GM21360 (cell line): ENCODE data around the gene HIC1.

Experiments used
- ATAC-seq: cut with Tn5 transposase; IDR thresholded peaks from one replicate; pipeline ENCODE4 v1.9.1; 2021; ENCODE audit warnings: mild to moderate bottlenecking, moderate library complexity; ENCODE audit not compliant: unreplicated experiment

HIC1 gene

GRCh38 chr17:2075336-2076086 lies 20.6 kb downstream of the HIC1 start:
- no peak for ATAC-seq

DNA sequence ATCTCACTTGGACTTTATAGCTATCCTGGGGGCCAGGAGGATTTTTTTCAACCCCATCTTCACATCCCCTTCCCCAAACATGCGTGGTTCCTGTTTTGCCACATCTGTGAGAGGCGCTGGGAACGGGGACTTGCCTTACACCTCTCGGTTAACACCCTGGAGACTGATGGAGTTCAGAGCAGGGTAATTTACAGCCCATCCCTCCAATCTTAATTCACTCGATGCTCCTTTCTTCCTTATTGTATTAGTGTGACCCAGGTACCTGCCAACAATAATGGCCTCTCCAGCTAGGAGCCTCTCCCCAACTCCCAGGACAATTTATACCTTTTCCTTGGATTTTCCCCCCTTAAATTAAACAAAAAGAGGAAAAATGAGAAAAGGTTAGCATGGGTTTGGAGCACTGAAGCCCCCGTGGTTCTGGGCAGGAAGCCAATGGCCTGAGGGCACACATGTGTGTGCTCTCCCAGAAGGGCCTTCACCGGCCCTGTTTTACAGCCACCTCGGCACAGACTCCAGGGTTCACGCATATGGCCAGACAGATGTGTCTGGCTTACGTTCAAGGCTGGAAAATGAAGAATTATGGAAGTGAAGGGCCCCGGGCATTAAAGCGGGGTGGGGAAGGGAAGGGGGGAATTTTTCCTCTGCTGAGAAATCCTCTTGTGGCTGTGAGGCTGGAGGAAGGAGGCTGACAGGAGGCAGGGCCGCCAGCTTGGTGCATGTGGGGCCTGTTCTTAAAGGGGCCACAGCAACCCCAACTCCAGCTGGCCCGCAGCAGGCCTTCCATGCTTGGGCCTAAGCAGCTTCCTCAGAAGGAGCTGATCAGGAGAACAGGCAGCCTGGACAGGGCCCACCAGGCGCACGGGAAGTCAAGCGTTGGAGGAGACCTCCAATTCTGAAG lies 21.4 kb downstream of the HIC1 start:
- no peak for ATAC-seq

DNA sequence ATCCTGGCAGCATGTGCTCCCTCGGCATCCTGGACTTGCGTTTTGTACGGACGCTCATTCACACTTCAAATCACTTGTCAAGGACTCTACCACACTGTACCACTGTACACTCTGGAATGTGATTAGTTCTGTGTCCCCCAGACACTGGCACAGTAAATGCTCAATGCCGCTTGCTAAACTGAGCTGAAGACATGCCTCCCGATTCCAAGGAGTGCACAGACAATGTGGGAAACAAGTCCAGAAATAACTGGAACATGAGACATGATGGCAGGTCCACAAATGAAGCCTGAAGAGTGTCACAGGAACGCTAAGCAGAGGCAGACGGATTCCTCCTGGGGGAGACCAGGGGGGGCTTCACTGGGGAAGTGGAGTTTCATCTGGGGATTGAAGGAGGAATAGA lies 22.1 kb downstream of the HIC1 start:
- ATAC-seq: no peak

DNA sequence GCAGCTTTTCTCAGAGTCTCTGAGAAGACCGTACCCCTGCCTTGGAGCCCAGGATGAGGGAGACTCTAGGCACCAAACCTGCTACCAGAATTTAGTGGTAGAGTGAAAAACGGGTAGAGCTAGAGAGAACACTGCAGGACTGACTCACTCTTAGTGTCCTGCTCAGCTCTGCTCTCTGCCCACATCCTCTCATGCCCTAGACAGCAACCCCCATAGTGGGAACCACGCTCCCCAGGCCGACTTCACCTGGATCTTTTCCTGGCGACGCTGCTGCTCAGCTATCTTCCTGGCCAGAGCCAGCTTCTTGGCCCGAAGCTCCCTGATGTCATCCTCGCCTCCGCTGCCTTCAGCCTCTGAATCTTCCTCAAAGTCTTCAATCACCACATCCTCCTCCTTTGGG lies 26.7 kb downstream of the HIC1 start:
- no peak for ATAC-seq

DNA sequence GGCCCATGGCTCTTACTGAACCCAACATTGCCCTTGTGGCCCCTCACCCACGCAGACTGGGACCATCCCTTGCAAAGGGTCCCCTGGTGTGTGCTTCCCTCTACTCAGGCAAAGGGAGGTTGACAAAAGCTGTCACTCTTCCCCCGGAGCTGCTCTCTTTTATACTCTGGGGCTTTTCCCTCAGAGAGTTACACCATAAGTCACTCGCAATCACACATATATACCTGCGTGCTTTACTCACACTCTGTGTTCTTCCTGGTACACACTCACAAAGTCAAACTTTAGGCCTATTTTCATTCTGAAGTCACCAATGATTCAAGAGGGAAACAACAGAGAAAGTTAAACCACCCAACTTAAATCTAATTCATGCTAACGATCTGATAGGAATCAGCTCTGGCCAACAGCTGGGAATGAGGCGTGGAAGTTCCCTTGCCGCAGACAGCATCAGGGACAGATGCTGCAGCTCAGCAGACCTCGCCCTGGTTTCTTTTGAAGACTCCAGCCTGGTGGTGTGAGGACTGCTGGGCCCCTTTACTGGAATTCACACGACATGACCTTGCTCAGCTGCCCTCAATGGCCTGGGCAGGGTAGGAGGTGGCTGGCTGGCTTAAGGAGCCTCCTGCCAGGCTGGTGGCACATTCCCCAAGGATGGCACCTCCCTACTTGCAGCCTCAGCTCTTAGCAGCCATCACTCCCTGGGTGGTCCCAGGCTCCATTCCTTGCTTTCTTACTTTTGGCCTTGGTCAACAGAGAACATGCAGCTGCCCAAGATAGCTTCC lies 27.3 kb downstream of the HIC1 start:
- ATAC-seq: no peak

GRCh38 chr17:2083613-2084035 lies 28.7 kb downstream of the HIC1 start:
- ATAC-seq: no peak

DNA sequence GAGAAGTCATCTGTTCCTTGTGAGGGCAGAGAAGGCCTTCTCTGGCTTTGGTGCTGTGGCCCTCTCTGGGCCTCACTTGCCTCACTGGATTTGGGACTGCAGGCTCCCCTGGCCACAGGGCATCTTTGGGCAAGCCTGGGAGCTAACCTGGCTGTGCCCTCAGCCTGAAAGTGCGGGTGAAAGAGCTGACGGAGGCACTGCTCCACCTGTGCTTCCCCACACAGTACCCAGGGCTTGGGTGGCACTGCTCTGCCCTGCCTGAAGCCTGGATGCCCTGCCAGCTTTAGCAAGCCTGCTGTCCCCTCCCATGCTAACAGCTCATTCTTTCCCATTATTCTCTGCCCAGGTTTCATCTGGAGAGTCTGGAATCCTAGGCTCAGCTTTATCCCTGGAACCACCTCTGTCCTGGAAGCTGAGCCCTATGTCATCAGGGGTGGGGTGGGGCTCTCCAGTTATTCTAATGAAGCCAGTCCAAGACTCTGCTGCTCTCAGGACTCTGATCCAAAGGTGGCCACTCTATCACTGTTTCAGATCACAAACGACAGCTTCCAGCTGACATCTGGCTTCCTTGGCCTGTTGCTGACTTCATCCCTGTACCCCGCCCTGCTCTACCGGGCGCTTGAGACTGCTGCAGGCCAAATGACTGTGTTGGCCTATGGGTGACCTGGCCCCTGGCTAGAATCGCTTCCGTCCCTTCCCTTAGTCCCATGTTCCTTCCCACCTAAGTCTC lies 29.3 kb downstream of the HIC1 start:
- ATAC-seq: no peak

DNA sequence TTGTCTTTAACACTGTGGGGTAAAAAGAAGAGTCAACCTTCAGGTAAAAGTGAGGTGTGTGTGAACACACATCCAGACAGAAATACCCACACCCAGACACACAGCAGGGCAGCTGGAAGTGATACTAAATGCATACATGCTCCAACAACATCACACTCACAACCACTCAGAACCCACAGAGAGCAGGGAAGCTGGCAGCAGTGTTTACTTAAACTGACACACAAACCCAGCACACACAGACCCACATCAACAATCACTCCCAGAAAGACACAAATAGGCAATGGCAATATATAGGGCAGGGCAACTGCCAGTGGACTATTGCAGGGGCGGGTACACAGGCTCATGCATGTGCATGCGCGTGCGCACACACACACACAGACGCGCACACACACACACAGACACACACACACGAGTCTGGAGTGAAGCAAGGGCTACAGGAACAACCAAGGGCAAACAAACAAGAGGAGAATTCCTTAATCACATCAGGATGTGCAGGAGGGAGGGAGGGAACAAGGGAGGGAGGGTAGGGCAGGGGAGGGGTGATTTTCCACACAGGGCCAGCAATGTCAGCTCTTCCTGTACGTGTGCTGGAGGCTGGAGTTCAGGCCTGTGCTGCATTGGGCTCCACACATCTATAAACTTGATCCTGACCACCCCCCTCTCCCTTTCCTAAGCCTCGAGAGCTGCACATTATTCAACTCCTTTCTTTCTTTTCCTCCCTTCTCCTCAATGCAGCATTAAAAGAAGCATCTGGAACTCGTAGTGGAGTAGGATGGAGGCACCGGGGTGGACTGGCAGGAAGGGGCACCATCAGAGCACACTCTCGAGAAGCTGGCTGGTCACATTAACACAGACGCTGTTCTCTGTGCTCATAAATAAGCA lies 30.1 kb downstream of the HIC1 start:
- ATAC-seq: no peak

DNA sequence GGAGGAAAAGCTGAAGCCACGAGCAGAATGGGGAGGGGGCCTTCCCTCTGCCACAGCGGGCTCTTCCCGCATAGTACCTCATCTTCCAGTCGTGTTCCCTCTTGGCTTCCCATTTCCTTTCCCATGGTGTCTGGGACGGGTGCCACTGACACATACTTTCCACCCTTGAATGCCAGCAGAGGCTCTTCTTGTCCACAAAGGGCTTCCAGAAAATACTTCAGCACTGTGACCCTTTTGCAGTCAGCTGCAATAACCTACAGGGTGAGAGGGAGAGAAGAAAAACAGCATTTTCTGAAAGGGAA lies 30.7 kb downstream of the HIC1 start:
- ATAC-seq: no peak

DNA sequence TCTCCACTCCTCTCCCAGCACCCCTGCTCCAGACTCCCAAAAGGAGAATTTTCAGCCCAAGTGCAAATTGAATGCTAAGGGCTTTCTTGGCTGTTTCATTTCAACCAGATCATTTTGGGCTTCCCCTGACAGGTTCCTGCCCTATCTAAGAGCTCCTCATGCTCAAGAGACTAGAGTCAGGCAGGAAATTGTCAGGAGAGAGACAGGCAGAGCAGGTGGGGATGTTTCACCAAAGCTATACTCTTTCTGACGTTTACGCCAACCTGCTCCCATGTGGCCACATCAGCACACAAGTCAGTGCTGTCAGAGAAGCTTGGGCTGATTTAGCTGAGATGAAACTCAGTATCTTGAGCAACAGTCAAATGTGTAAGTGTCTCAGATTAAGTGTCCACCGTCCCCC lies 31.4 kb downstream of the HIC1 start:
- ATAC-seq: no peak

GRCh38 chr17:2087597-2088211 lies 32.8 kb downstream of the HIC1 start:
- ATAC-seq: no peak

GRCh38 chr17:2089021-2089422 lies 34.1 kb downstream of the HIC1 start:
- ATAC-seq: peak; percentile 15

DNA sequence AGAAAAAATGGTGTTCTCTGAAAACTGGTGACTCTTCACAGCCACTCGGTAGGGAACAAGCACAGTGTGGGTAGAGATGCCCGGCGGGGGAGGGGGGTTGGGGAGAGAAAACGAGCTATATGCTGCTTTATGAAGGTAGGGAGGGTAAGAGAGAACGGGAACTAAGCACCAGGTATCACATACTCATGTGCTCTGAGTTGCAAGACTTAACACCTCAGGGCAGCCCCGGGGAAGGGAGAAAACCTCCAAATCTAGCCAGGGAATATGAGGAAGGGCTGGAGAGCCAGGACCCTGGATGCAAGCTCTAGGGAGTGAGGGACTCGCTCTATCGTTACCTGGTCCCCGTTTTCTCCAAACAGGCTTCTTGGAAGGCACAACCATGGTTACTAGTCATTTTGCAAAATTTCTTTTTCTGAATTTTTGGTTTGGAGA lies 35.3 kb downstream of the HIC1 start:
- ATAC-seq: no peak

GRCh38 chr17:2090804-2091534 lies 36.1 kb downstream of the HIC1 start:
- ATAC-seq: no peak

GRCh38 chr17:2092253-2092652 lies 37.4 kb downstream of the HIC1 start:
- ATAC-seq: no peak

GRCh38 chr17:2093349-2093748 lies 38.4 kb downstream of the HIC1 start:
- no peak for ATAC-seq

DNA sequence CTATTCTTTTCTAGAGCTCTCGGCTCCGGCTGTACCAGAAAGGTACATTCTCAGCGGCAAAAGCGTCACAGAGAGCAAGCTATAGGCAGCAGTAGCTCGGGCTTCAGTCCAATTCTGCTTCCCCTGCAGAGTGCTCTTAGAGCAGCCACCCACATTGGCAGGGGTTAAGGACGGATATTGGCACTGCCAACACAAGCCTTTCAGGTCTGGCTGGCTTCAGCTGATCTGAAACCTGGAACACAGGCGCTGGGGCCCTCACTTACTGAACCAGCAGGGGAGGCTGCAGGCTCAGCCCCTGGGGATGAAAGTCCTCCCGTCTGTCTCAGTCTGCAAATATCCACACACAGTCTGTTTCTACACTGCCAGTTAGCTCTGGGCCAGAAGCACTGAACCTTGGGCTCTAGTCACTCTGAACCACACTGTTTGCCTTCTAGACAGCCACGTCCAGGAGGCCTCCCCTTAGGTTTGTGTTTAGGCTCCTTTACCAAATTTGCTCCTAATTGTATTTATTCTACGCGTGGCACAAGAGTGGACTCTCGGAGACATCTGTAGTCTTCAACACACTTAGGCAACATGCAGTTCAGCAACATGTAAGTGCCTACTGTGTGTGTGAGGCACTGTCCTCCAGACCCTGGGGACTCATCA lies 40.1 kb downstream of the HIC1 start:
- ATAC-seq: no peak

GRCh38 chr17:2095536-2095910 lies 40.6 kb downstream of the HIC1 start:
- no peak for ATAC-seq
